GM12864 (cell line): Measurements from ENCODE around the gene GMPR2.
A peak's percentile ranks its signal among the peaks of the same experiment; 100 is the strongest.

ENCODE experiments used
- DNase-seq: peaks from one replicate; pipeline ENCODE4 v3.0.0-alpha.2; 2011; ENCODE audit warnings: low read depth
- H3K4me3 ChIP-seq: 2 replicates; pipeline ENCODE4 v1.5.1; 2011; ENCODE audit warnings: mild to moderate bottlenecking, low read depth, low read length, control low read depth
- TF ChIP-seq, protein P1 (sequence below): IDR thresholded peaks from 2 replicates; pipeline ENCODE4 v1.5.1; 2011; ENCODE audit warnings: low read depth, mild to moderate bottlenecking, moderate library complexity, low read length, control low read depth, inconsistent platforms; ENCODE audit errors: missing control alignments

Gene GMPR2

DNA sequence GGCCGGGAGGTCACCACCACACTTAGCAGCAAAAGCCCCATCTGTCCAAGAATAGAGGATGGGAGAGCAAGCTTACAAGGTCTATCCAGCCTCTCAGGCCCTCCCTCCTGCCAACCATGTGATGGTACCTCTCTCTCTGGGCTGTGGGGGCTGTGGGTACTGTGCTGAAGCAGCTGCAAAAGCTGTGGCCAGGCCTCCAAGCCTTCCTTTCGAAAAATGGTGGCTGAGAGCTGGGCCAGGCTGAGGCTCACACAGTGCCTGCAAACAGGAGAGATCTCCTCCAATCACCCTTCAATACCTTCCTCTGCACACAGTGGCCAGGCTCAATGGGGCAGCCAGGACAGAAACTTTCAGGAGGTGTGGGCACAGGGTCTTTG lies 45.2 kb upstream of the GMPR2 start:
- TF ChIP-seq, protein P1, sequence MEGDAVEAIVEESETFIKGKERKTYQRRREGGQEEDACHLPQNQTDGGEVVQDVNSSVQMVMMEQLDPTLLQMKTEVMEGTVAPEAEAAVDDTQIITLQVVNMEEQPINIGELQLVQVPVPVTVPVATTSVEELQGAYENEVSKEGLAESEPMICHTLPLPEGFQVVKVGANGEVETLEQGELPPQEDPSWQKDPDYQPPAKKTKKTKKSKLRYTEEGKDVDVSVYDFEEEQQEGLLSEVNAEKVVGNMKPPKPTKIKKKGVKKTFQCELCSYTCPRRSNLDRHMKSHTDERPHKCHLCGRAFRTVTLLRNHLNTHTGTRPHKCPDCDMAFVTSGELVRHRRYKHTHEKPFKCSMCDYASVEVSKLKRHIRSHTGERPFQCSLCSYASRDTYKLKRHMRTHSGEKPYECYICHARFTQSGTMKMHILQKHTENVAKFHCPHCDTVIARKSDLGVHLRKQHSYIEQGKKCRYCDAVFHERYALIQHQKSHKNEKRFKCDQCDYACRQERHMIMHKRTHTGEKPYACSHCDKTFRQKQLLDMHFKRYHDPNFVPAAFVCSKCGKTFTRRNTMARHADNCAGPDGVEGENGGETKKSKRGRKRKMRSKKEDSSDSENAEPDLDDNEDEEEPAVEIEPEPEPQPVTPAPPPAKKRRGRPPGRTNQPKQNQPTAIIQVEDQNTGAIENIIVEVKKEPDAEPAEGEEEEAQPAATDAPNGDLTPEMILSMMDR = no peak
- no peak for DNase-seq
- peak overlapping the region; percentile 83 for H3K4me3 ChIP-seq

DNA sequence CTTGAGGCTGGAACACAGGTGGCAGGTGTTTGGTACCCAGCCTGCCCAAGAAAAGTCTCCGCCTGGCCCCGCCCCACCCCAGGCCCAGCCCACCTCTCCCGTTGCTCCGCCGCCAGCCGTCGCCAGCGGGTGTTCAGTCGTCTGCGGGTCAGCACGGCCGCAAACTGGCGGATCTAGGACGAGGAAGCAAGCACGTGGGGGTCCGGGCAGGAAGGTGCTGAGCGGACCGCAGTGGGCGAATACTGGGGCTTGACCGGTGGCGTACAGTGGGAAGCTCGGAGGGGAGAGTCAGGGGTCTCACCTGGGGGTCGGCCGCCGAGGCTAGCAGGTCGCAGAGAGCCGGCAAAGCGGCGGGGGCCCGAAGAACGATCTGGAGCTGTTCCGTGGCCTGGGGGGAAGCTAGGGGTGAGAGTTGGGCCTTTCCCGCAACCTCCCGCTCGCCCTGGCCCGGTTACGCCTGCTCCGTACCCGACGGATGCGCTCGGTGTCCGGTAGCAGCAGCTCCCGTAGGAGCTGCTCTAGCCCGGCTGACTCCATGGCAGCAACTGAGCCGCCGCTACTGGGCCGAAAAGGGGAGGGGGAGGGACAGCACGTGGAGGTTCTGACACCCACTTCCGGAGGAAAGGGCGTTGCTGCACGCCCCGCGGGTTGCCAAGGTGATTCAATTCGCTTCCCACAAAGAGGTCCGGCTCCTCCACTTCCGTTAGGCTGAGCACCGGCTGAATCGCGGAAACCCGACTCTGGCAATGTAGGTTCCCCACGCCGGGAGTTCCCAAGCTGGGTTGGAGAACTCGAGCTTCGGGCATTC lies 44.3 kb upstream of the GMPR2 start, which contains the start of gene IPO4:
Gene IPO4, minus strand, starts transcription at position 566 of the 808 bp plus-strand sequence. Its CDS starts 29 bp downstream, at position 537.
- TF ChIP-seq, protein P1 = no peak
- H3K4me3 ChIP-seq = peak within 1 kb of the TSS; percentile 83
- DNase-seq = peak; percentile 97

DNA sequence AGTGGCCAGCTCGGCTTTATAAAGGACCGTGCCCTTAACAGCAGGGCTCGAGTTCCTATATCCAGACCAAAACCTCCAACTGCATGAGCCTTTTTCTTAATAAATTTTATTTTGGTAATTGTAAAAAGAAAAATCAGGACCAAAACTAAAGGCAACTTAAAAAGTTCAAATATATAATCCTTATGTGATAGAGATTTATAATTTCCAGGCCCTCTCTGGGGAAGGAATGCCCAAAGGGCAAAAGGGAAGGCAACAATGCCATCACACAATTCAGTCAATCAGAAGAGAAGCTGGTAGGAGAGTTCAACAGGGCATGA lies 43.7 kb upstream of the GMPR2 start:
- peak overlapping the region; percentile 83 for H3K4me3 ChIP-seq
- no peak for DNase-seq
- TF ChIP-seq, protein P1 = no peak

GRCh38 chr14:24189460-24189859 lies 43.3 kb upstream of the GMPR2 start:
- TF ChIP-seq, protein P1 = no peak
- no peak overlapping the region for H3K4me3 ChIP-seq
- no peak for DNase-seq

- H3K4me3 ChIP-seq = no peak overlapping the region
These were observed 42.3 kb upstream of the GMPR2 start for GRCh38 chr14:24190416-24190815.

DNA sequence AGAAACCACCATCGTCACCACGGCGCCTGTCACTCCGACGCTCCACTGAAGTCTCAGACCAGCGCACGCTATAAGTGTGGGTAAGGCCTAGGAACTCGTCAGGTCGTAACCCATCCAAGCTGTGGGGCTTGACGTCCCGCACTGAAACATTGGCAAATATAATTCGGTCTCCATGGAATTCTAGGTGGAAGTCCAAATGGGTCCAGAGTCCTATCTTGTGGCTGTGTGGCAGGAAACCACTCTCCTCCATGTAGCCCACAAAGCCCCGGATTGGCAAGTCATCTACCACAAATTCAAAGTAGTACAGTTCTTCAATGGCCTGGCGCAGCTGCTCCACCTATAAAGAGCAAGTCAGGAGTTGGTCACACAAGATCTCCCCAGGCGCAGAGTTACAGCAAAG lies 39.8 kb upstream of the GMPR2 start:
- DNase-seq = no peak
- H3K4me3 ChIP-seq = no peak overlapping the region
- TF ChIP-seq, protein P1 = no peak

More at GRCh38 chr14:24190416-24190815, 42.3 kb upstream of the GMPR2 start:
- TF ChIP-seq, protein P1 = no peak
- DNase-seq = no peak
